Fibroblast of pulmonary artery (primary cell): ENCODE measurements around the gene CCNB1.
"Not testable (repeated sequence)": the region's sequence is repeated elsewhere in the genome, so short reads cannot be mapped to it uniquely, and the experiment has no call there.

ENCODE experiments used
- DNase-seq: peaks from one replicate; pipeline ENCODE4 v3.0.0-alpha.2; 2010; ENCODE audit warnings: low read depth
- H3K4me3 ChIP-seq: replicated peaks from 2 replicates; pipeline ENCODE4 v1.5.1; 2011; ENCODE audit warnings: low read depth, mild to moderate bottlenecking, control low read depth, low read length, moderate library complexity
- CTCF ChIP-seq: IDR thresholded peaks from 2 replicates; pipeline ENCODE4 v1.5.1; 2011; ENCODE audit warnings: mild to moderate bottlenecking, control low read depth, low read length, inconsistent platforms; ENCODE audit errors: missing control alignments

Gene CCNB1

GRCh38 chr5:69166686-69167492 lies at the start of gene CCNB1:
Gene CCNB1 (plus strand): TSS chr5:69167150. CDS start chr5:69167263, 113 bp downstream.
- DNase-seq = peak; percentile 96
- TF ChIP-seq CTCF = no peak
- H3K4me3 ChIP-seq = peak within 1 kb of the TSS; percentile 86

- H3K4me3 ChIP-seq = no peak overlapping the region
- DNase-seq = peak; percentile 88
- TF ChIP-seq CTCF = no peak
Observed at GRCh38 chr5:69129413-69129812, 37.5 kb upstream of the CCNB1 start.

GRCh38 chr5:69130241-69130640 lies 36.7 kb upstream of the CCNB1 start:
- no peak for TF ChIP-seq CTCF
- no peak for DNase-seq
- H3K4me3 ChIP-seq = no peak overlapping the region

- no peak for DNase-seq
- TF ChIP-seq CTCF = no peak
- no peak overlapping the region for H3K4me3 ChIP-seq
Observed at GRCh38 chr5:69131304-69131703, 35.6 kb upstream of the CCNB1 start.

GRCh38 chr5:69134126-69134525 lies 32.8 kb upstream of the CCNB1 start:
- TF ChIP-seq CTCF = no peak
- no peak for DNase-seq
- no peak overlapping the region for H3K4me3 ChIP-seq

- no peak overlapping the region for H3K4me3 ChIP-seq
- no peak for TF ChIP-seq CTCF
- peak; percentile 4 for DNase-seq
Observed at GRCh38 chr5:69136293-69136692, 30.7 kb upstream of the CCNB1 start.

- H3K4me3 ChIP-seq, DNase-seq: not testable (repeated sequence)
Observed at GRCh38 chr5:69137208-69137607, 29.7 kb upstream of the CCNB1 start.
